SU-DHL-6 (cell line): Measurements from ENCODE around the gene CCDC170.
"Not testable (repeated sequence)": the region's sequence is repeated elsewhere in the genome, so short reads cannot be mapped to it uniquely, and the experiment has no call there.

Experiments used
- H2AFZ ChIP-seq: fragments of 200-600 bp; sonication (generic); 2 replicates; pipeline ENCODE4 v1.6.1; 2014; ENCODE audit warnings: low read depth, mild to moderate bottlenecking, moderate library complexity, mixed read lengths, antibody characterized with exemption, low read length; ENCODE audit not compliant: severe bottlenecking
- H3F3A ChIP-seq: fragments of 200-600 bp; shearing (Covaris generic); 2 replicates; pipeline ENCODE4 v1.6.0; 2016; ENCODE audit warnings: antibody characterized with exemption, mild to moderate bottlenecking; ENCODE audit not compliant: insufficient read depth
- H3K27ac ChIP-seq: fragments of 200-600 bp; sonication (generic); 2 replicates; pipeline ENCODE4 v1.5.1; 2016; ENCODE audit warnings: low read depth, mild to moderate bottlenecking, low read length, moderate library complexity, mixed read lengths
- H3K27me3 ChIP-seq: fragments of 200-600 bp; sonication (generic), shearing (Covaris generic); 2 replicates; pipeline ENCODE4 v1.6.0; 2014; ENCODE audit warnings: mild to moderate bottlenecking, low read length
- H3K36me3 ChIP-seq: fragments of 200-600 bp; sonication (generic); 2 replicates; pipeline ENCODE4 v1.6.1; 2014; ENCODE audit warnings: mild to moderate bottlenecking, low read length, mixed read lengths
- H3K4me2 ChIP-seq: fragments of 300-600, 200-600 bp; shearing (Covaris generic), sonication (generic); 2 replicates; pipeline ENCODE4 v1.6.0; 2014; ENCODE audit warnings: low read length, low read depth, mild to moderate bottlenecking; ENCODE audit not compliant: poor library complexity, severe bottlenecking
- H3K4me3 ChIP-seq: fragments of 200-600 bp; sonication (generic); 2 replicates; pipeline ENCODE4 v1.5.1; 2014; ENCODE audit warnings: antibody characterized with exemption, low read length, mild to moderate bottlenecking, mixed read lengths; ENCODE audit not compliant: insufficient read depth, poor library complexity, severe bottlenecking
- H3K79me2 ChIP-seq: fragments of 200-600 bp; sonication (generic); 2 replicates; pipeline ENCODE4 v1.6.1; 2014; ENCODE audit warnings: mild to moderate bottlenecking, low read length, moderate library complexity; ENCODE audit not compliant: insufficient read depth
- H3K9ac ChIP-seq: fragments of 200-600 bp; sonication (generic); 2 replicates; pipeline ENCODE4 v1.7.0; 2014; ENCODE audit warnings: mild to moderate bottlenecking, low read length
- H3K9me2 ChIP-seq: fragments of 200-600 bp; sonication (generic); replicated peaks from 2 replicates; pipeline ENCODE4 v1.6.1; 2014; ENCODE audit warnings: low read length; ENCODE audit not compliant: insufficient read depth
- H3K9me3 ChIP-seq: fragments of 200-600 bp; sonication (generic); 2 replicates; pipeline ENCODE4 v1.6.1; 2014; ENCODE audit warnings: low read length, mixed read lengths; ENCODE audit not compliant: insufficient read depth
- H4K20me1 ChIP-seq: fragments of 200-600 bp; sonication (generic); 2 replicates; pipeline ENCODE4 v1.6.1; 2014; ENCODE audit warnings: low read depth, mild to moderate bottlenecking, antibody characterized with exemption, low read length, moderate library complexity, mixed read lengths
- EZH2phosphoT487 ChIP-seq: fragments of 200-600 bp; sonication (generic), shearing (Covaris generic); conservative IDR thresholded peaks from 2 replicates; pipeline ENCODE4 v1.6.1; 2018; ENCODE audit warnings: mild to moderate bottlenecking, antibody characterized with exemption, low read length, moderate library complexity, mixed read lengths
- TF ChIP-seq, protein P1 (sequence below): fragments of 200-600 bp; sonication (generic); IDR thresholded peaks from one replicate; pipeline ENCODE4 v1.5.1; 2017; ENCODE audit warnings: antibody characterized with exemption, mild to moderate bottlenecking, low read length, moderate library complexity; ENCODE audit not compliant: insufficient read depth, poor library complexity, severe bottlenecking

CCDC170 gene

DNA sequence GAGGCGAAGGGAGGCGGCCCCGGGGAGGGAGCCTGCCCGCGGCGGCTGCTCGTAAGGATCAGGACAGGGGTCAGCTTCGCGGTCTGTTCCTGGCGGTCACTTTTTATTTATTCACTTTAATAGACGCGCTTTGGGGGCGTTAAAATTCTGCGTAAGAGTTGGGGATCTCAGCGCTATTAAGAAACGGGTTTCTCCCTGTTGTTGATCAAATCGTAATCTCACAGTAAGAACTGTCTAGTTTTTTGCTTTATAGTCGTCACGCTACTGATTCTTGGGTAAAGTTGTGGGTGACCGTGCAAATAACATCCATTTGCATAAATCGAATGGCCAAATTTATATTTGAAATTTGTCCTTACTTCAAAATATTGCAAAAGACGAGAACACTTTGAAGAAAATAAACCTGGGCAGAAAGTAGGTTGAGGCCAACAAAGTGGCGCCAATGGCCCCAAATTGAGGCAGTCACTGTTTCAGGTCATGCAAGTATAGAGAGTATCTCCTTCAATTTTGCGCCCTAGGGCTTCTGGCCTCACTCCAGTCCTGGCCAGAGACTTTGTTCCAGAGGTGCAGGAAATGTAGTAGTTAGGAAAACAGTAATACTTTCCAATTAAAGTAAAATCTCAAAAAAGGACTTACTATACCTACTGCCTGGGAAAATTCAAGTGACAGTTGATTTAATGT is 40.9 kb upstream of the CCDC170 start:
- H4K20me1 ChIP-seq, result no peaks in the 10 kb centered on the region; the same call in 1 of the 2 replicates
- H3K4me3 ChIP-seq, result peak overlapping the region; percentile 84
- peak overlapping the region; percentile 81 for H3K4me2 ChIP-seq
- H3F3A ChIP-seq, result no peaks in the 10 kb centered on the region
- peaks cover 59% of the 10 kb centered on the region for H3K79me2 ChIP-seq
- peak overlapping the region; percentile 62 for H3K27ac ChIP-seq
- H3K36me3 ChIP-seq, result 0 out of 2 replicates have a peak, but pooled peaks cover under 1% of the 10 kb centered on the region
- H3K9ac ChIP-seq, result peak overlapping the region; percentile 76
- H3K9me3 ChIP-seq, result no peaks in the 10 kb centered on the region
- peak overlapping the region; percentile 73 for H2AFZ ChIP-seq
- TF ChIP-seq, protein P1, sequence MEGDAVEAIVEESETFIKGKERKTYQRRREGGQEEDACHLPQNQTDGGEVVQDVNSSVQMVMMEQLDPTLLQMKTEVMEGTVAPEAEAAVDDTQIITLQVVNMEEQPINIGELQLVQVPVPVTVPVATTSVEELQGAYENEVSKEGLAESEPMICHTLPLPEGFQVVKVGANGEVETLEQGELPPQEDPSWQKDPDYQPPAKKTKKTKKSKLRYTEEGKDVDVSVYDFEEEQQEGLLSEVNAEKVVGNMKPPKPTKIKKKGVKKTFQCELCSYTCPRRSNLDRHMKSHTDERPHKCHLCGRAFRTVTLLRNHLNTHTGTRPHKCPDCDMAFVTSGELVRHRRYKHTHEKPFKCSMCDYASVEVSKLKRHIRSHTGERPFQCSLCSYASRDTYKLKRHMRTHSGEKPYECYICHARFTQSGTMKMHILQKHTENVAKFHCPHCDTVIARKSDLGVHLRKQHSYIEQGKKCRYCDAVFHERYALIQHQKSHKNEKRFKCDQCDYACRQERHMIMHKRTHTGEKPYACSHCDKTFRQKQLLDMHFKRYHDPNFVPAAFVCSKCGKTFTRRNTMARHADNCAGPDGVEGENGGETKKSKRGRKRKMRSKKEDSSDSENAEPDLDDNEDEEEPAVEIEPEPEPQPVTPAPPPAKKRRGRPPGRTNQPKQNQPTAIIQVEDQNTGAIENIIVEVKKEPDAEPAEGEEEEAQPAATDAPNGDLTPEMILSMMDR, result no peak
- no peak for TF ChIP-seq EZH2phosphoT487
- no peaks in the 10 kb centered on the region for H3K27me3 ChIP-seq
- H3K9me2 ChIP-seq, result no peaks in the 10 kb centered on the region

DNA sequence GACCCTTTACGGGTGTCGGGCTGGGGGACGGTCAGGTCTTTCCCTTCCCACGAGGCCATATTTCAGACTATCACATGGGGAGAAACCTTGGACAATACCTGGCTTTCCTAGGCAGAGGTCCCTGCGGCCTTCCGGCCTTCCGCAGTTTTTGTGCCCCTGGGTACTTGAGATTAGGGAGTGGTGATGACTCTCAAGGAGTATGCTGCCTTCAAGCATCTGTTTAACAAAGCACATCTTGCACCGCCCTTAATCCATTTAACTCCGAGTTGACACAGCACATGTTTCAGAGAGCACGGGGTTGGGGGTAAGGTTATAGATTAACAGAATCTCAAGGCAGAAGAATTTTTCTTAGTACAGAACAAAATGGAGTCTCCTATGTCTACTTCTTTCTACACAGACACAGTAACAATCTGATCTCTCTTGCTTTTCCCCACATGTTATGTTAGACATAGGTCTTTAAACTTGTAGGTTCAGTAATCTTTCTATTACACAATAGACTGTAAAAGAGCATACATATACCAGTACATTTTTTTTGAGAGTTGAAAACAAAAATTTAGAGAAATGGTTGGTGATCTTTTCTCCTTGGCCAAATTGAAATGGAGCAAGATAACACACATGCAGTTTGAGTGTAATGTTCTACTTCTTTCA is 37.9 kb upstream of the CCDC170 start:
- H3K4me2 ChIP-seq, H3K36me3 ChIP-seq, H3K9me3 ChIP-seq, H3K9me2 ChIP-seq, H3F3A ChIP-seq, H3K4me3 ChIP-seq, H3K27me3 ChIP-seq, H3K9ac ChIP-seq, H2AFZ ChIP-seq, H3K27ac ChIP-seq, H4K20me1 ChIP-seq: not testable (repeated sequence)
- peaks cover 48% of the 10 kb centered on the region for H3K79me2 ChIP-seq

DNA sequence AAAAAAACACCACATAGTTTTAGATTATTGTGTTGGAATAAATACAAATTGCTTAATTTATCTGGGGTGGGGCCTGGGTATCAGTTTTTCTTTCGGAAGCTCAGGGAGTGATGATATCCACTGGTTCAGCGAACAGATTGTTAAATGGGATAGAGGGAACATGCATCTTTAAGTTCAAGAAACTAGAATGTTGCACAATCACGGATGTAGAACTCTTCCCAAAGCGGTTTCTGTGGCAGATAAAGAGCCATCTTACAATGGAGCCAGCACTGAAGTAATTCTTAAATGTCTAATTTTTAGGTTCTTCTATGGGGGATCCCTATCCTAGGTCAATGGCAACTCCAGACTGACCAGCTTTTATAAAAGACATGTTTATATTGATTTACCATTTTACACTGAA is 32.1 kb upstream of the CCDC170 start:
- peaks cover 19% of the 10 kb centered on the region for H3K79me2 ChIP-seq
- TF ChIP-seq, protein P1, result no peak
- no peak for TF ChIP-seq EZH2phosphoT487
- H3K9me2 ChIP-seq, result no peaks in the 10 kb centered on the region
- no peaks in the 10 kb centered on the region for H3K27me3 ChIP-seq
- no peak overlapping the region for H3K27ac ChIP-seq
- peaks cover 22% of the 10 kb centered on the region; the same call in 1 of the 2 replicates for H3K36me3 ChIP-seq
- no peak overlapping the region for H3K4me2 ChIP-seq
- no peaks in the 10 kb centered on the region for H3F3A ChIP-seq
- H3K9me3 ChIP-seq, result no peaks in the 10 kb centered on the region
- H2AFZ ChIP-seq, result no peak overlapping the region
- H3K9ac ChIP-seq, result no peak overlapping the region
- H3K4me3 ChIP-seq, result no peak overlapping the region
- no peaks in the 10 kb centered on the region for H4K20me1 ChIP-seq

DNA sequence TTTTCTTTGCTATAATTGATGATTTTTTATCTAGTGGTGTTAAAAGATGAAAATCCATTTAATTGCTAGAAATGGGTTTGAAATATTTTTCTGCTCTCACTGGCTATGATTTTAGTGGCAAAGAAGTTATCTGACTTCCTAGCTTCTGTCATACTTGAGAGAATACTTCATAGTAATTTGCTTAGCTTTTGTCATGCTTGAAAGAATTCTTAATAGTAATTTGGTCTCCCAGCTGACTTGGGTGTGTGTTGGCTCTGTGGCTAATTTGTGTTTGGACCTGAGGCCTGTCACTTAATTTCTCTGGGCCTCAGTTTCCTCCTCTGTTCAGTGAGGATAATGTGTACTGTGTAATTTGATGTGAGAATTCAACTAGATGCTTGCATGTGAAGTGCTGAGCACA is 29.1 kb upstream of the CCDC170 start:
- Histone ChIP-seq H4K20me1 (no peaks in the 10 kb centered on the region), H3K27ac (no peak overlapping the region), H3K9me2 (no peaks in the 10 kb centered on the region), H3F3A (0 out of 2 replicates have a peak, but pooled peaks cover 5% of the 10 kb centered on the region), H3K9me3 (no peaks in the 10 kb centered on the region), H3K4me3 (no peak overlapping the region), H2AFZ (no peak overlapping the region), H3K27me3 (no peaks in the 10 kb centered on the region), H3K9ac (no peak overlapping the region), H3K4me2 (no peak overlapping the region), H3K36me3 (peaks cover 15% of the 10 kb centered on the region; the same call in 1 of the 2 replicates), H3K79me2 (peaks cover 9% of the 10 kb centered on the region)
- TF ChIP-seq, protein P1, result no peak
- TF ChIP-seq EZH2phosphoT487, result no peak
